Fibroblast of mammary gland (primary cell): ENCODE data around the gene HTRA2.
A peak's percentile ranks its signal among the peaks of the same experiment; 100 is the strongest.

Experiments
- DNase-seq: peaks from one replicate; pipeline ENCODE4 v3.0.0-alpha.2; 2010; ENCODE audit warnings: low read depth
- H3K4me3 ChIP-seq: 2 replicates; pipeline ENCODE4 v1.5.1; 2011; ENCODE audit warnings: low read depth, mild to moderate bottlenecking, low read length, moderate library complexity; ENCODE audit not compliant: control insufficient read depth
- CTCF ChIP-seq: conservative IDR thresholded peaks from 2 replicates; pipeline ENCODE4 v1.5.1; 2011; ENCODE audit warnings: low read depth, low read length, inconsistent platforms; ENCODE audit not compliant: control insufficient read depth, insufficient read depth

HTRA2 gene

GRCh38 chr2:74507926-74508520 is 21.7 kb upstream of the HTRA2 start:
- no peak for TF ChIP-seq CTCF
- peak; percentile 79 for DNase-seq

GRCh38 chr2:74510272-74510671 is 19.5 kb upstream of the HTRA2 start:
- DNase-seq, result no peak
- no peak overlapping the region for H3K4me3 ChIP-seq
- no peak for TF ChIP-seq CTCF

More at GRCh38 chr2:74507926-74508520, 21.7 kb upstream of the HTRA2 start:
- peak overlapping the region; percentile 95 for H3K4me3 ChIP-seq

GRCh38 chr2:74511104-74511989 is 18.4 kb upstream of the HTRA2 start:
- no peak overlapping the region for H3K4me3 ChIP-seq
- no peak for TF ChIP-seq CTCF
- peak; percentile 35 for DNase-seq

GRCh38 chr2:74512744-74513604 is 16.8 kb upstream of the HTRA2 start:
- no peak for DNase-seq
- H3K4me3 ChIP-seq, result no peak overlapping the region
- no peak for TF ChIP-seq CTCF

- no peak for DNase-seq
- no peak overlapping the region for H3K4me3 ChIP-seq
- TF ChIP-seq CTCF, result no peak
Measured at GRCh38 chr2:74513605-74514367, 15.9 kb upstream of the HTRA2 start.
